Activated CD8-positive, alpha-beta T cell treated with anti-CD3 and anti-CD28 coated beads, Interleukin-2, amount 10 ng/mL, durations not matched to agents 7 days and 5 days (primary cell): ENCODE results near the gene ADARB1. TPM values are rescaled to one million over a fixed set of nuclear protein-coding genes. Genes with fewer than 3 reads are reported as not detected.
A peak's percentile ranks its signal among the peaks of the same experiment; 100 is the strongest.

ENCODE experiments used
- ATAC-seq: fragments of 150-1000 bp; cut with Tn5 transposase; one replicate; pipeline ENCODE4 v1.10.0; 2021; ENCODE audit warnings: moderate library complexity
- CTCF ChIA-PET: fragments of 350-600 bp; sonication (Branson Sonifier 250); formaldehyde crosslinking; loops from one replicate; lab custom pipeline; 2021; ENCODE audit warnings: antibody characterized with exemption; lab: Charles Lee
- POLR2A ChIA-PET: fragments of 350-600 bp; sonication (Branson Sonifier 250); formaldehyde crosslinking; loops from one replicate; lab custom pipeline; 2021; ENCODE audit warnings: antibody characterized with exemption; lab: Charles Lee
- DNase-seq: peaks from one replicate; pipeline ENCODE4 v3.0.0-alpha.2; 2020
- H3K27ac Mint-ChIP-seq: one replicate; pipeline ENCODE4 v1.8.0; 2021; ENCODE audit warnings: mild to moderate bottlenecking, mixed read lengths
- H3K27me3 Mint-ChIP-seq: one replicate; pipeline ENCODE4 v1.8.0; 2021; ENCODE audit warnings: low read depth, mixed read lengths
- H3K36me3 Mint-ChIP-seq: one replicate; pipeline ENCODE4 v1.8.0; 2021; ENCODE audit warnings: low read depth, mixed read lengths
- H3K4me1 Mint-ChIP-seq: one replicate; pipeline ENCODE4 v1.8.0; 2021; ENCODE audit warnings: low read depth, mixed read lengths
- H3K4me3 Mint-ChIP-seq: one replicate; pipeline ENCODE4 v1.8.0; 2021; ENCODE audit warnings: mild to moderate bottlenecking, mixed read lengths
- H3K9me3 Mint-ChIP-seq: one replicate; pipeline ENCODE4 v1.8.0; 2022; ENCODE audit warnings: mixed read lengths; ENCODE audit not compliant: insufficient read depth
- total RNA-seq, 2 experiments: library from RNA; stranded (reverse); gene quantifications; one replicate each; pipeline ENCODE4 v1.2.3, GENCODE V29; 2021

Gene ADARB1
- total RNA-seq, 2 experiments from 2014 or later: 52.9 to 66.2 TPM

DNA sequence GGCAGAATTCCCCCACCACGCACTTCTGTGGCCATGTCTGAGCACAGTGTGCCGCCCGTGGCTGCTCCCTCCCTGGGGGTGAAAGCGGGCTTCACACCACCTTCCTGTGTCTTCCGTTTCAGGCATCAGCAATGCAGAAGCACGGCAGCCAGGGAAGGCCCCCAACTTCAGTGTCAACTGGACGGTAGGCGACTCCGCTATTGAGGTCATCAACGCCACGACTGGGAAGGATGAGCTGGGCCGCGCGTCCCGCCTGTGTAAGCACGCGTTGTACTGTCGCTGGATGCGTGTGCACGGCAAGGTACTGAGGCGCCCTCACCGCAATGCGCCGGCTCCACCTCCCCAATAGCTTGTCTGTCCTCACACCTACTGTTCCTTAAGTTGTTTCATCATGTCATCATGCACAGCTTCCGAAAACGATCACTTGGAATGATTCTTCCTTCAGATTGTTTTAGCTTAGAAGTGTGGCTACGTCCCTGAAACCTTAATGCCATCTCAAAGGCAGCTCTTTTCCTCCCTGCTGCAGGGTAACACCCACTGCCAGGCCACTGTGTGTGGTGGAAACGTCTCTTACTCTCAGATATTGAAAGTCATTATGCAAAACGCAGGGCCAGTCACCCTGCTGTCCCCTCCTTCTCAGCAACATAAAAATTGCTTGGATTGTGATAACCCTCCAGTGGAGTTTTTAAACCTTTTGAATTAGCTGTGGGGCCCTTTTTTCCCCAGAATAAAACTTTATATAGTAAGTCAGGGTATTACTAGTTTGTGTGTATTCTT is 146.5 kb downstream of the ADARB1 start:
- Mint-ChIP-seq H3K27me3 (no peaks in the 10 kb centered on the region), H3K27ac (peak overlapping the region; percentile 43), H3K9me3 (no peaks in the 10 kb centered on the region), H3K36me3 (peaks cover 42% of the 10 kb centered on the region), H3K4me1 (peaks cover 10% of the 10 kb centered on the region), H3K4me3 (no peak overlapping the region)
- ChIA-PET POLR2A (no interaction called here), CTCF (no interaction called here)
- ATAC-seq (no peak), DNase-seq (no peak)

DNA sequence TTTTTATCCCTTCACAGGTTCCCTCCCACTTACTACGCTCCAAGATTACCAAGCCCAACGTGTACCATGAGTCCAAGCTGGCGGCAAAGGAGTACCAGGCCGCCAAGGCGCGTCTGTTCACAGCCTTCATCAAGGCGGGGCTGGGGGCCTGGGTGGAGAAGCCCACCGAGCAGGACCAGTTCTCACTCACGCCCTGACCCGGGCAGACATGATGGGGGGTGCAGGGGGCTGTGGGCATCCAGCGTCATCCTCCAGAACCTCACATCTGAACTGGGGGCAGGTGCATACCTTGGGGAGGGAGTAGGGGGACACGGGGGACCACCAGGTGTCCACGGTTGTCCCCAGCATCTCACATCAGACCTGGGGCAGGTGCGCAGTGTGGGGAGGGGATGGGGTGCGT is 147.6 kb downstream of the ADARB1 start:
- CTCF ChIA-PET: no interaction called here
- no peak overlapping the region for H3K4me3 Mint-ChIP-seq
- no peak for ATAC-seq
- H3K4me1 Mint-ChIP-seq: peaks cover 21% of the 10 kb centered on the region
- H3K36me3 Mint-ChIP-seq: peaks cover 36% of the 10 kb centered on the region
- H3K27me3 Mint-ChIP-seq: no peaks in the 10 kb centered on the region
- no peak overlapping the region for H3K27ac Mint-ChIP-seq
- no peaks in the 10 kb centered on the region for H3K9me3 Mint-ChIP-seq
- POLR2A ChIA-PET: no interaction called here
- DNase-seq: no peak

DNA sequence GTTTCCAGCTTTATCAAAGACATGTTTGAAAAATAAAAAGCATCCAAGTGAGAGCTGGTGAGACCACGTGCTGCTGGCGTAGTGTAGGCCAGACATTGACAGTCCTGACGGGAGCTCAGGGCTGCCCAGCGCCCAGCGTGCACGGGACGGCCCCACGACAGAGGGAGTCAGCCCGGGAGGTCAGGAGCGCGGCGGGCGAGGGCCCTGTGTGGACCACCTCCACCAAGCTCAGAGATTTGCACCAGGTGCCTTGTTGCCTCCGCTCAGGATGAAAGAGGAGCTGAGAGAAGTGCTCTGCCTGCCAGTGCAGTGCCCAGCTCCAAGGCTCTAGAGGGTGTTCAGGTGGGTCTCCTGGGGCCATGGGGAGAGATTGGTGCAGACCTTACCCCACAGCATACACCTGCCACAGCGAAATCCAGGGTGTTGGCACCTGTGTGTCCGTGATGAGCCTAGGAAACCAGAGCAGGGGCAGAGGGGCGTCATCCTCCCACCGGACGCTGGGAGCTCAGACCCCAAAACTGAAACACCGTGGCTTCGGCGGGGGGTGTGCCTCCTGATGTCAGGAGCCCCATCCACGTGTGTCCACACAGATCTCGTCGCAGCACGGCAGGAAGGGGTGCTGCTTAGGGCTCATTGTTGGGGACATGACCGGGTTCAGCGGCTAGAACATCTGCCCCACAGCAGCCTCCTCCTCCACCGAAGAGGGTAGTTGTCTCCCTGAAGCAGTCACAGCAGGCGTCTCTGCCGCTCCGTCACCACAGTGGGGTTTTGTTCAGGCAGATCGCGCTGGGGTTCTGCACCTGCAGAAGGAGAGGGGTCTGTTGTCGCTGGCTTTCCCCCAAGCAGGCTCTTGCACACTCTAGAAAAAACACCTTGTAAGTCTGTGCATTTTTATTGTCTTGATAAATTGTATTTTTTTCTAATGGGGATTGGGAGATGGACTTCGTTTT is 149.1 kb downstream of the ADARB1 start:
- Mint-ChIP-seq H3K9me3 (no peaks in the 10 kb centered on the region), H3K4me1 (peaks cover 37% of the 10 kb centered on the region), H3K27me3 (peaks cover 4% of the 10 kb centered on the region), H3K36me3 (peaks cover 21% of the 10 kb centered on the region), H3K4me3 (no peak overlapping the region), H3K27ac (no peak overlapping the region)
- no peak for ATAC-seq
- POLR2A ChIA-PET: no interaction called here
- DNase-seq: no peak
- CTCF ChIA-PET: no interaction called here

DNA sequence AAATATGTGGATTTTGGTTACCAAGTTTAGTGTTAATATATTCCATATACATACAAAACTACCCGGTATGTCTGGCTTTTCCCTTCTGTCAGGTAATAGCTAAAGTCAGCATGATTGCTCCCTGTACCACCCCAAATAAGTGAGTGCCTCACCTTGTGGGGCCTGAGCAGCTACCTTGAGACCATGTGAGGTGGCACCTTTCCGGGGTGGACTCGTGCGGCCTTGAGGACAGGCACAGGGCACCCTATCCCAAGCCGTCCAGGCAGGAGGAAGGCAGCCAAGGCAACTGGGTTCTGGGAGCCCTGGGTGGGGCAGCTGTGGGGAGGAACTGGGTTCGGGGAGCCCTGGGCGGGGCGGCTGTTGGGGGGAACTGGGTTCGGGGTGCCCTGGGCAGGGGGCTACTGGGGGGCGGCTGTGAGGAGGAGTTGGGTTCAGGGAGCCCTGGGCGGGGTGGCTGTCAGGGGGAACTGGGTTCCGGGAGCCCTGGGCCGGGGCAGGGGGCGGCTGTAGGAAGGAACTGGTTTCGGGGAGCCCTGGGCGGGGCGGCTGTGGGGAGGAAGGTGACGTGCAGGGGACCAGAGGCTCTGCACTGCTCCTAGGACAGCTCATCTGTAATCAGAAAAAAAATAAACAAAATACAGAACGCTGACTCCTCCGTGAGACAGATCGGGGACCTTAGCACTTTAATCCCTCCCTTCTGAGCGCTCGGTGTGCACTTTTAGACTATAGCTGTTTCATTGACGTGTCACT is 150.0 kb downstream of the ADARB1 start:
- H3K9me3 Mint-ChIP-seq: no peaks in the 10 kb centered on the region
- H3K27ac Mint-ChIP-seq: peak overlapping the region; percentile 34
- H3K4me3 Mint-ChIP-seq: no peak overlapping the region
- DNase-seq: peak; percentile 50
- peaks cover 7% of the 10 kb centered on the region for H3K27me3 Mint-ChIP-seq
- ATAC-seq: peak; percentile 53
- H3K36me3 Mint-ChIP-seq: peaks cover 17% of the 10 kb centered on the region
- H3K4me1 Mint-ChIP-seq: peaks cover 42% of the 10 kb centered on the region
- CTCF ChIA-PET: interaction anchor here (0.7 kb wide), 1 partner anchor 88 kb away, joined by 3 read pairs; no protein-coding TSS in a partner anchor
- POLR2A ChIA-PET: no interaction called here

DNA sequence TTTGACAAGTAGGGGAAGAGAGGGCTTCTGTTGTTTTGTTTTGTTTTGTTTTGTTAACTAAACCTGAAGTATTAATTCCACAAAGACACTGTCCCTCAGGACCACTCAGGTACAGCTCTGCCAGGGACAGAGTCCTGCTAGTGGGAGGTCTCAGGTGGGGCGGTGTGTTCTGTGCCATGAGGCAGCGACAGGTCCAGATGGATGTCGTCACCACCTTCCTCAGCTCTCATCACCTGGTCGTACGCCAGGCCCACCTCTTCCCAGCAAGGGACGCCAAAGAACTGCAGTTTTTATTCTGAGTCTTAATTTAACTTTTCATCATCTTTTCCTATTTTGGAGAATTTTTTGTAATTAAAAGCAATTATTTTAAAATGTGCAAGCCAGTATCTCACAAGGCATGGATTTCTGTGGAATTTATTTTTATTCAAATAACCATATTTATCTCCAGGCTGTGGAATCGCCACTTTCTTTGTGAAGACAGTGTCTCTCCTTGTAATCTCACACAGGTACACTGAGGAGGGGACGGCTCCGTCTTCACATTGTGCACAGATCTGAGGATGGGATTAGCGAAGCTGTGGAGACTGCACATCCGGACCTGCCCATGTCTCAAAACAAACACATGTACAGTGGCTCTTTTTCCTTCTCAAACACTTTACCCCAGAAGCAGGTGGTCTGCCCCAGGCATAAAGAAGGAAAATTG is 150.8 kb downstream of the ADARB1 start:
- peaks cover 7% of the 10 kb centered on the region for H3K27me3 Mint-ChIP-seq
- H3K9me3 Mint-ChIP-seq: no peaks in the 10 kb centered on the region
- no peak overlapping the region for H3K4me3 Mint-ChIP-seq
- DNase-seq (no peak), ATAC-seq (no peak)
- peaks cover 17% of the 10 kb centered on the region for H3K36me3 Mint-ChIP-seq
- ChIA-PET CTCF (interaction anchor here (0.7 kb wide), 1 partner anchor 88 kb away, joined by 3 read pairs; no protein-coding TSS in a partner anchor), POLR2A (no interaction called here)
- peak overlapping the region; percentile 17 for H3K27ac Mint-ChIP-seq
- peaks cover 42% of the 10 kb centered on the region for H3K4me1 Mint-ChIP-seq

DNA sequence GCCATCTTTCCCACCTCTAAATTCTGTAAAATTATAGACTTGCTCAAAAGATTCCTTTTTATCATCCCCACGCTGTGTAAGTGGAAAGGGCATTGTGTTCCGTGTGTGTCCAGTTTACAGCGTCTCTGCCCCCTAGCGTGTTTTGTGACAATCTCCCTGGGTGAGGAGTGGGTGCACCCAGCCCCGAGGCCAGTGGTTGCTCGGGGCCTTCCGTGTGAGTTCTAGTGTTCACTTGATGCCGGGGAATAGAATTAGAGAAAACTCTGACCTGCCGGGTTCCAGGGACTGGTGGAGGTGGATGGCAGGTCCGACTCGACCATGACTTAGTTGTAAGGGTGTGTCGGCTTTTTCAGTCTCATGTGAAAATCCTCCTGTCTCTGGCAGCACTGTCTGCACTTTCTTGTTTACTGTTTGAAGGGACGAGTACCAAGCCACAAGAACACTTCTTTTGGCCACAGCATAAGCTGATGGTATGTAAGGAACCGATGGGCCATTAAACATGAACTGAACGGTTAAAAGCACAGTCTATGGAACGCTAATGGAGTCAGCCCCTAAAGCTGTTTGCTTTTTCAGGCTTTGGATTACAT is 151.5 kb downstream of the ADARB1 start:
- H3K36me3 Mint-ChIP-seq: peaks cover 14% of the 10 kb centered on the region
- DNase-seq (no peak), ATAC-seq (no peak)
- H3K27ac Mint-ChIP-seq: no peak overlapping the region
- CTCF ChIA-PET: interaction anchor here (0.8 kb wide), 1 partner anchor 79 kb away, joined by 3 read pairs; no protein-coding TSS in a partner anchor
- H3K27me3 Mint-ChIP-seq: peaks cover 7% of the 10 kb centered on the region
- POLR2A ChIA-PET: no interaction called here
- H3K4me1 Mint-ChIP-seq: peaks cover 42% of the 10 kb centered on the region
- H3K4me3 Mint-ChIP-seq: no peak overlapping the region
- H3K9me3 Mint-ChIP-seq: no peaks in the 10 kb centered on the region

DNA sequence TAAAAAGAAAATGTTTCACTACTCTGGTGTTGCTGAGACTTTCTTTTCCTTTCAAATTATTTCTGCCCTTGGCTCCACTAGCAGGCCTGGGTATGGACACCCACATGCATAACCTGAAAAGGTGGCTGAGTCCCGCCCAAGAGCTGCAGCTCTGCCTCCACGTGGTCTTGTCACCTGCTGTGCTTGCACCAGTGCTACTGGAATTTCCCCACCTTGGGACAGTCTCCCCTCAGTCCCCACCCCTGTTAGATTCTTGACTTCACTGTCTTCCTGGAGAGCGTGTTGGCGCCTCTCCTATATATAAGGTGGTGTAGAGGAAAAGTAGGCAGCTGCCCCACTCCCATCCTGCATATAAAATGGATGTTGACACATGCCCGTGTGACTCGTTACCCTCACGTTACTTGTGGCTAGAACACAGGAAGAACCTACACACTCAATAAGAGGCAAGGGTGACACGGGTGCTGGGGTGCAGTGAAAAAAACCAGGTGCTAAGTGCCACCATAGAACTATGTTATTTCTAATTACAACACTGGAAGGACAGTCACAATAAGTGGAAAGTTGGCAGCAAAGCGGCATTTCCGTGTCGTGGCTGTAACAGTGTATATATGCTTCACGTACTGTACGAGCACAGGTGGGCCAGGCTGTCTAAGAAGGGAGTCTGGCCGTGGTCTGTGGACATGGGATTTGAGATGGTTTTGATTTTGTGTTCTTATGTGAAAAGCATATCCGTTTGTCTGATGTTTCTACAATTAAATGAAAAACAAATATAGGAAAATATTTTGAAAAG is 152.4 kb downstream of the ADARB1 start:
- no peaks in the 10 kb centered on the region for H3K9me3 Mint-ChIP-seq
- peak; percentile 37 for DNase-seq
- no peak overlapping the region for H3K4me3 Mint-ChIP-seq
- ChIA-PET CTCF (interaction anchor here (0.8 to 1.9 kb wide), 3 partner anchors 10 to 89 kb away, joined by 3 to 6 read pairs (median 5); no protein-coding TSS in a partner anchor), POLR2A (no interaction called here)
- peak overlapping the region; percentile 43 for H3K27ac Mint-ChIP-seq
- peaks cover 12% of the 10 kb centered on the region for H3K36me3 Mint-ChIP-seq
- H3K27me3 Mint-ChIP-seq: peaks cover 9% of the 10 kb centered on the region
- peak; percentile 22 for ATAC-seq
- H3K4me1 Mint-ChIP-seq: peaks cover 42% of the 10 kb centered on the region

DNA sequence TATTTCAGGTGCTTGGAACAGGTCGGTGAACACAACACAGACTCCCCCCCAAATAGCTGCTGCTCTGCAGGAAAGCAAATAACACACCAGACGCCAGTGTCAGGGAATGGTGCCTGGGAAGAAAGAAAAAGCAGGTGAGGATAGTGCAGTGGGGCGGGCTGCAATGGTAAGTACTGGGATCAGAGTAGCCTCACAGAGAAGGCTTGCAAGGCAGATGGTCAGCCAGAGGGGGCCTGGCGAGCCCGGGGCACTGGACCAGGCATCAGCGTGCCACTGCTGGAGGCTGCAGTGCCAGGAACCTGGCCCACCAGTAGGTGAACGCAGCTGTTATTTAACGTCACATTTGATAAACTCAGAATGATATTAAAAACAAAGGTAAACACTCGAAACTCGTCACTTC is 153.4 kb downstream of the ADARB1 start:
- H3K27ac Mint-ChIP-seq: peak overlapping the region; percentile 65
- no peak overlapping the region for H3K4me3 Mint-ChIP-seq
- H3K4me1 Mint-ChIP-seq: peaks cover 42% of the 10 kb centered on the region
- H3K36me3 Mint-ChIP-seq: peaks cover 5% of the 10 kb centered on the region
- peaks cover 15% of the 10 kb centered on the region for H3K27me3 Mint-ChIP-seq
- DNase-seq (no peak), ATAC-seq (no peak)
- ChIA-PET CTCF (interaction anchor here (1.0 to 1.9 kb wide), 4 partner anchors 9 to 90 kb away, joined by 3 to 6 read pairs (median 4); no protein-coding TSS in a partner anchor), POLR2A (interaction anchor here (0.6 kb wide), 1 partner anchor 89 kb away, joined by 3 read pairs; no protein-coding TSS in a partner anchor)
- H3K9me3 Mint-ChIP-seq: no peaks in the 10 kb centered on the region

DNA sequence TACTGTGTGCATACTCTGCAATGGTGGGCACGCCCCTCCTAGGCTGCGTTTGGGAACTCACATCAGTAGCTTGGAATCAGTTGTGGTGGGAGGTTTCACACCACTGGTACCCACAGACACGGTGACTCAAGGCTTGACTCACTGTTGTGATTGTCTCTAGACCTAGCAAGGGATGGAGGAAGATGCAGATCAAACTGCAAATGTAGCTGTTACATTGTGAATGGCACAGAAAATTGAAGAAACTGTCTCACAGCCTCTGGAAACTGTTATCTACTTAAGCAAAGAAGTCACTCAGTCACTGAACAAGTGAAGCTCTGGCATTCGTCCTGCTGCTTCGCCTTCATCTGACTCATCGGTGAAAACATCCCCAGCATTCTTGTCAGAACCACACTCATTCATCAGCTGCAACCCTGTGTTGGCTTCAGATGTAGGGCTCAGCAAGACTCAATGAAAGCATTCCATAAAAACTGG is 153.8 kb downstream of the ADARB1 start:
- ChIA-PET POLR2A (interaction anchor here (0.6 kb wide), 1 partner anchor 90 kb away, joined by 3 read pairs; no protein-coding TSS in a partner anchor), CTCF (interaction anchor here (0.8 to 1.9 kb wide), 5 partner anchors 9 to 90 kb away, joined by 3 to 6 read pairs (median 5); no protein-coding TSS in a partner anchor)
- peak; percentile 85 for ATAC-seq
- H3K27ac Mint-ChIP-seq: peak overlapping the region; percentile 65
- H3K4me3 Mint-ChIP-seq: no peak overlapping the region
- H3K9me3 Mint-ChIP-seq: no peaks in the 10 kb centered on the region
- H3K36me3 Mint-ChIP-seq: peaks cover 4% of the 10 kb centered on the region
- H3K27me3 Mint-ChIP-seq: peaks cover 16% of the 10 kb centered on the region
- H3K4me1 Mint-ChIP-seq: peaks cover 42% of the 10 kb centered on the region
- peak; percentile 79 for DNase-seq
